Measurements from ENCODE around the gene GJB5.

GJB5 gene

DNA sequence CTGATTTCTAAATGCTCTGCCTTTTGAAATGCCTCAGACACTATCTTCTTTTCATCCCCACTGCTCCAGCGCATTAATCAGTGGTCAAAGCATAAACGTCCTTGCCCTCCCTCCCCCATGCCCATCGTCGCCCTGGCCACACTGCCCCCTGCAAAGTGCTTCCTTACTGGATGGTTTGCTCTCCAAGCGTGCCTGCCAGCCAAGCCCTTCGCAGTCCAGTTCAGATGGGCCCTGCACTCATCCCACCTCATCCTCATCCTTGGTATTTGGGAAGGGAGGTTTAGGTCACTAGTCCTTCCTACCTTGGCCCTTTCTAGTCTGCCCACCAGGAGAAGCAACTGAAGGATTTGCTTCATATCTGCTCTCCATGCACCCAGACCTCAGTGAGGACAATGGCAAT is 41.1 kb downstream of the GJB5 start:
- no peak for DNase-seq (ENCODE audit: low read depth)

DNA sequence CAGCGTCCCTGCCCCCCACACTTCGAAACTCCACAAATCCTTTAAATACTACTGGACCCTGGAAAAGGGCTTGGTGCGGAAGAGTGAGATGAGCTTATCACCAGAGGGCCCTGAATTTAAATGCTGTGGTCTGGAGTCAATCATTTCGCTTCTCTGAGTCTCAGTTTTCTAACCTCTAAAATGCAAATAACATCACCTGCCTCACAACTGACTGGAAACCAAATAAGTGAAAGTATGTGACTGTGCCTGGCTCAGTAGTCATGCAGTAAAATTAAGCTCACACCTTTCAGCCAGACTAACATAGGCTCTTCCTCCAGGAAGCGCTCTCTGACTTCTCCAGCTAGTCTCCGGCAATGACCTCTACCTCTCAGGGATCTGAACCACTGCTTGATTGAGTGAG is 42.1 kb downstream of the GJB5 start:
- DNase-seq (ENCODE audit: low read depth) = no peak

DNA sequence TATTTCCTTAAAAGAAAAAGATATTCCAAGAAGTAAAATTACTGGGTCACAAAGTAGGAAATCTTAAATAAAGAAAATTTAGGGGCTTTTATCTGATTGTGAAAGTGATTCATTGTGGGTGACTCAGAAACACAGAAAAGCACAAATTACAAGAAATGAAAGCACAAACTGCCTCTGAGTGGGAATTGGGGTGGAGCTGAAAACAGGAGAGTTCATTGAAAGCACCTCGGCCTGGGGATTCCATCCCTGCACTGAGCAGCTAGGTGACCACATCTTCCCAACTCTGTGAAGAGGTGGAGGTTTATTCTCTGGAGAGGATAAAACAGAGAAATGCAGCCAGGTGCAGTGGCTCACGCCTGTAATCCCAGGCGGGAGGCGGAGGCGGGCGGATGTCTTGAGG is 45.4 kb downstream of the GJB5 start:
- DNase-seq (ENCODE audit: low read depth) = no peak

DNA sequence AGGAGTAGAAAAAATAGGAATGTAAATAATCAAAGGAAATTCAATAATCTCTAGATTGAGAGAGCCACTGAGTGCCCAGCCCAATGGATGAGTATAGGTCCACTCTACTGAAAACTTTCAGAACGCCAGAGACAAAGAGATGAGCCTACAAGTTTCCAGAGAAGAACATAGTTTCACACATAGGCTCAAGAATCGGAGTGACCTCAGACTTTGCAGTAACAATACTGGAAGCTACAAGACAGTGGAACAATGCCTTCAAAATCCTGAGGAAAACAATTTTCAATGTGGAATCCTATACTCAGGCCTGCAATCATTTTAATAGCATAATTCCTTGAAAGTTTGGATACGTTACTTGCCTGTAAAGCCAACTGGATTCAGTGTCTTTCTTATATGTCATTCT is 48.9 kb downstream of the GJB5 start:
- DNase-seq (ENCODE audit: low read depth) = no peak

DNA sequence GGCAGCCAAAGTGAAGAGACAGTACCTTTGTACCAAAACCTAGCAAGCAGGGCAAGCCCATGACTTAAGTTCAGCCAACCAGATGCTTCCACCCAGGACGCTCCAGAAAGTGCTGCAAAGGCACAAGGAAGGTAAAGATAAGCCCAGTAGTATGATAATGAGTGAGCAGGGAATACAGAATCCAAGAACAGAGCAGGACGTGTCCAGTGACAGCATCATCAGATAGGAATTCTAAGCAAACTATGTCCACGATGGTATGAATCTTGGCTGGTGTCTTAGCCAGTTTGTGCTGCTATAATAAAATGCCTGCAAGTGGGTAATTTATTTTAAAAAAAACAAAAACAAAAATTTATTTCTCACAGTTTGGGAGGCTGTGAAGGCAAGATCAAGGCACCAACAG is 51.5 kb downstream of the GJB5 start:
- no peak for DNase-seq (ENCODE audit: low read depth)
